HG03521 (cell line): ENCODE results near the gene ZNF587B.
"Not testable (repeated sequence)": the region's sequence is repeated elsewhere in the genome, so short reads cannot be mapped to it uniquely, and the experiment has no call there.

Experiments used
- ATAC-seq: cut with Tn5 transposase; IDR thresholded peaks from one replicate; pipeline ENCODE4 v1.9.1; 2021; ENCODE audit warnings: mild to moderate bottlenecking, moderate library complexity; ENCODE audit not compliant: unreplicated experiment

ZNF587B gene

GRCh38 chr19:57869655-57870054, 39.6 kb downstream of the ZNF587B start:
- not testable (repeated sequence) for ATAC-seq

GRCh38 chr19:57870225-57870624, 40.1 kb downstream of the ZNF587B start:
- no peak for ATAC-seq

- ATAC-seq: no peak
Measured at GRCh38 chr19:57872450-57872849, 42.4 kb downstream of the ZNF587B start.

GRCh38 chr19:57873883-57874799, 44.0 kb downstream of the ZNF587B start:
- ATAC-seq: not testable (repeated sequence)

- ATAC-seq: no peak
Measured at GRCh38 chr19:57886046-57886445, 55.9 kb downstream of the ZNF587B start.

- no peak for ATAC-seq
Measured at GRCh38 chr19:57887195-57887941, 57.3 kb downstream of the ZNF587B start.

- no peak for ATAC-seq
Measured at GRCh38 chr19:57888107-57888559, 58.0 kb downstream of the ZNF587B start.

GRCh38 chr19:57888560-57889231, 58.6 kb downstream of the ZNF587B start, which contains the start of gene ZNF814:
Gene ZNF814, minus strand, starts transcription at chr19:57889037. Its CDS starts 235 bp downstream, at chr19:57888802.
- peak; percentile 59 for ATAC-seq

GRCh38 chr19:57890706-57891105, 60.6 kb downstream of the ZNF587B start:
- not testable (repeated sequence) for ATAC-seq
